ENCODE measurements around the gene TUT4.

Gene TUT4

DNA sequence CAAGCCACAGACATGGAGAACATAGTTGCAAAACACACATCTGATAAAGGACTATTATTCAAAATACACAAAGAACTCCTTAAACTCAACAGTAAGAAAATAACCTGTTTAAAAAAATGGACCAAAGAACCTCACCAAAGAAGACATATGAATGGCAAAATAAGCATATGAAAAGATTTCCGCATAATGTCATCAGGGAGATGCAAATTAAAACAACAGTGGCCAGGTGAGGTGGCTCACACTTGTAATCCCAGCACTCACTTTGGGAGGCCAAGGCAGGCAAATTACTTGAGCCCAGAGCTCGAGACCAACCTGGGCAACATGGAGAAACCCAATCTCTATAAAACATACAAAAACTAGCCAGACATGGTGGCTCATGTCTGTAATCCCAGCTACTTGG, 98.1 kb downstream of the TUT4 start:
- TF ChIP-seq EZH2phosphoT487 (IDR thresholded peaks at IDR 0.05; ENCODE audit: low read depth): no peak
- TF ChIP-seq, protein P1, sequence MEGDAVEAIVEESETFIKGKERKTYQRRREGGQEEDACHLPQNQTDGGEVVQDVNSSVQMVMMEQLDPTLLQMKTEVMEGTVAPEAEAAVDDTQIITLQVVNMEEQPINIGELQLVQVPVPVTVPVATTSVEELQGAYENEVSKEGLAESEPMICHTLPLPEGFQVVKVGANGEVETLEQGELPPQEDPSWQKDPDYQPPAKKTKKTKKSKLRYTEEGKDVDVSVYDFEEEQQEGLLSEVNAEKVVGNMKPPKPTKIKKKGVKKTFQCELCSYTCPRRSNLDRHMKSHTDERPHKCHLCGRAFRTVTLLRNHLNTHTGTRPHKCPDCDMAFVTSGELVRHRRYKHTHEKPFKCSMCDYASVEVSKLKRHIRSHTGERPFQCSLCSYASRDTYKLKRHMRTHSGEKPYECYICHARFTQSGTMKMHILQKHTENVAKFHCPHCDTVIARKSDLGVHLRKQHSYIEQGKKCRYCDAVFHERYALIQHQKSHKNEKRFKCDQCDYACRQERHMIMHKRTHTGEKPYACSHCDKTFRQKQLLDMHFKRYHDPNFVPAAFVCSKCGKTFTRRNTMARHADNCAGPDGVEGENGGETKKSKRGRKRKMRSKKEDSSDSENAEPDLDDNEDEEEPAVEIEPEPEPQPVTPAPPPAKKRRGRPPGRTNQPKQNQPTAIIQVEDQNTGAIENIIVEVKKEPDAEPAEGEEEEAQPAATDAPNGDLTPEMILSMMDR (IDR thresholded peaks at IDR 0.05; ENCODE audit: low read depth, low read length): no peak
- Histone ChIP-seq H4K20me1 (ENCODE audit: insufficient read depth, low read length) (no peaks in the 10 kb centered on the region), H3K27ac (ENCODE audit: low read length) (no peak overlapping the region), H2AFZ (ENCODE audit: low read depth, low read length) (no peak overlapping the region), H3K4me1 (ENCODE audit: low read length) (peaks cover 5% of the 10 kb centered on the region), H3K9me3 (ENCODE audit: insufficient read depth, low read length) (no peaks in the 10 kb centered on the region), H3K79me2 (ENCODE audit: low read length) (no peaks in the 10 kb centered on the region), H3K27me3 (ENCODE audit: low read depth, low read length) (no peaks in the 10 kb centered on the region), H3K4me2 (ENCODE audit: low read length) (no peak overlapping the region), H3K9ac (ENCODE audit: low read length) (no peak overlapping the region), H3K4me3 (ENCODE audit: low read length) (no peak overlapping the region), H3K36me3 (replicated peaks; ENCODE audit: low read depth, low read length) (peaks cover 3% of the 10 kb centered on the region)

DNA sequence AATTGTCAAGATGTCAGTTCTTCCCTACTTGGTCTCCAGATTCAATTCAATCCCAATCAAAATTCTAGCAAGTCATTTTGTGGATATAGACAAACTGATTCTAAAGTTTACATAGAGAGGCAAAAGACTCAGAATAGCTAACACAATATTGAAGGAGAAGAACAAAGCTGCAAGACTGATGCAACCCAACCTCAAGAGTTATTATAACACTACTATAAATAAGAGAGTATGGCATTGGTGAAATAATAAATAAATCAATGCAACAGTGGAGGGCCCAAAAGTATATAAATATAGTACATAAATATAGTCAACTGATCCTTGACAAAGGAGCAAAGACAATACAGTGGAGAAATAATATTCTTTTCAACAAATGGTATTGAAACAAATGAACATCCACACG, 98.8 kb downstream of the TUT4 start:
- no peaks in the 10 kb centered on the region for H4K20me1 ChIP-seq (ENCODE audit: insufficient read depth, low read length)
- no peaks in the 10 kb centered on the region for H3K9me3 ChIP-seq (ENCODE audit: insufficient read depth, low read length)
- no peak overlapping the region for H3K4me2 ChIP-seq (ENCODE audit: low read length)
- peaks cover 5% of the 10 kb centered on the region for H3K4me1 ChIP-seq (ENCODE audit: low read length)
- H3K36me3 ChIP-seq (replicated peaks; ENCODE audit: low read depth, low read length): peaks cover 3% of the 10 kb centered on the region
- no peak for TF ChIP-seq EZH2phosphoT487 (IDR thresholded peaks at IDR 0.05; ENCODE audit: low read depth)
- TF ChIP-seq, protein P1 (IDR thresholded peaks at IDR 0.05; ENCODE audit: low read depth, low read length): no peak
- no peaks in the 10 kb centered on the region for H3K27me3 ChIP-seq (ENCODE audit: low read depth, low read length)
- H2AFZ ChIP-seq (ENCODE audit: low read depth, low read length): no peak overlapping the region
- H3K79me2 ChIP-seq (ENCODE audit: low read length): no peaks in the 10 kb centered on the region
- H3K4me3 ChIP-seq (ENCODE audit: low read length): no peak overlapping the region
- H3K27ac ChIP-seq (ENCODE audit: low read length): no peak overlapping the region
- no peak overlapping the region for H3K9ac ChIP-seq (ENCODE audit: low read length)

DNA sequence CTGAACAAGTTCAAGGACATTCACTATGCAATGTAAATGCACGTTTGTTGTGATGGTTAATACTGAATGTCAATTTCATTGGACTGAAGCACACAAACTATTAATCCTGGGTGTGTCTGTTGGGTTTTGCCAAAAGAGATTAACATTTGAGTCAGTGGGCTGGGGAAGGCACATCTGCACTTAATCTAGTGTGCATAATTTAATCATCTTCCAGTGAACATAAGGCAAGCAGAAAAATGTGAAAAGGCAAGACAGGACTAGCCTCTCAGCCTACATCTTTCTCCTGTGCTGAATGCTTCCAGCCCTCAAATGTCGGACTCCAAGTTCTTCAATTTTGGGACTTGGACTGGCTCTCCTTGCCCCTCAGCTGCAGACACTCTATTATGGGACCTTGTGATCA, 108.4 kb downstream of the TUT4 start:
- Histone ChIP-seq H3K27me3 (ENCODE audit: low read depth, low read length) (no peaks in the 10 kb centered on the region), H3K27ac (ENCODE audit: low read length) (no peak overlapping the region), H3K36me3 (replicated peaks; ENCODE audit: low read depth, low read length) (peaks cover 3% of the 10 kb centered on the region), H3K4me1 (ENCODE audit: low read length) (no peaks in the 10 kb centered on the region), H3K9ac (ENCODE audit: low read length) (no peak overlapping the region), H2AFZ (ENCODE audit: low read depth, low read length) (no peak overlapping the region), H3K4me2 (ENCODE audit: low read length) (no peak overlapping the region), H3K79me2 (ENCODE audit: low read length) (no peaks in the 10 kb centered on the region), H3K9me3 (ENCODE audit: insufficient read depth, low read length) (no peaks in the 10 kb centered on the region), H3K4me3 (ENCODE audit: low read length) (no peak overlapping the region), H4K20me1 (ENCODE audit: insufficient read depth, low read length) (no peaks in the 10 kb centered on the region)
- TF ChIP-seq, protein P1 (IDR thresholded peaks at IDR 0.05; ENCODE audit: low read depth, low read length): no peak
- TF ChIP-seq EZH2phosphoT487 (IDR thresholded peaks at IDR 0.05; ENCODE audit: low read depth): no peak

- no peak overlapping the region for H3K4me3 ChIP-seq (ENCODE audit: low read length)
- no peak overlapping the region for H3K27ac ChIP-seq (ENCODE audit: low read length)
- no peak overlapping the region for H3K4me2 ChIP-seq (ENCODE audit: low read length)
- H3K9ac ChIP-seq (ENCODE audit: low read length): no peak overlapping the region
- no peaks in the 10 kb centered on the region for H3K79me2 ChIP-seq (ENCODE audit: low read length)
- H4K20me1 ChIP-seq (ENCODE audit: insufficient read depth, low read length): no peaks in the 10 kb centered on the region
- H3K36me3 ChIP-seq (replicated peaks; ENCODE audit: low read depth, low read length): peaks cover 6% of the 10 kb centered on the region
- H2AFZ ChIP-seq (ENCODE audit: low read depth, low read length): no peak overlapping the region
- no peaks in the 10 kb centered on the region for H3K9me3 ChIP-seq (ENCODE audit: insufficient read depth, low read length)
- no peaks in the 10 kb centered on the region for H3K27me3 ChIP-seq (ENCODE audit: low read depth, low read length)
- H3K4me1 ChIP-seq (ENCODE audit: low read length): no peaks in the 10 kb centered on the region
- TF ChIP-seq EZH2phosphoT487 (IDR thresholded peaks at IDR 0.05; ENCODE audit: low read depth): no peak
- TF ChIP-seq, protein P1 (IDR thresholded peaks at IDR 0.05; ENCODE audit: low read depth, low read length): no peak
These were observed 112.9 kb downstream of the TUT4 start for GRCh38 chr1:52439976-52440375.

Data from OCI-LY3 (cell line).